ENCODE data around the gene SH2D3A. TPM values are rescaled to one million over a fixed set of nuclear protein-coding genes. Genes with fewer than 3 reads are reported as not detected.

SH2D3A gene
- total and polyA plus RNA-seq, 2 donors from 2014 or later = 12.5 to 35.4 TPM

DNA sequence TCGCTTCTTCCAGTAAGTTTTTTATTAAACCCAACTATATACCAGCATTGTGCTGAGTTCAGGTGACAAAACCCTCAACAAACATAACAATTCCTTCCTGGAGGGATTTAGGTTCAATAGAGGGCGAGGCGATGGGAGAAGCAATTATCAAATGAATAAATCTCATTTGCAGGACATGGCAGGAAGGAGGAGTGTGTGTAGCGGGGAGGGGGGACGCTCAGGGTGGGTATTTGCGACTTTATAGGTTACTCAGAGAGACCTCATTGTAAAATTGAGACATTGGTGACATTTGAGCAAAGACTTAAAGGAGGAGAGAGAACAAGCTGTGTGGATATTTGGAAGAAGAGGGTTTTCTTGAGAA is 50.6 kb downstream of the SH2D3A start:
- TF ChIP-seq, protein P1, sequence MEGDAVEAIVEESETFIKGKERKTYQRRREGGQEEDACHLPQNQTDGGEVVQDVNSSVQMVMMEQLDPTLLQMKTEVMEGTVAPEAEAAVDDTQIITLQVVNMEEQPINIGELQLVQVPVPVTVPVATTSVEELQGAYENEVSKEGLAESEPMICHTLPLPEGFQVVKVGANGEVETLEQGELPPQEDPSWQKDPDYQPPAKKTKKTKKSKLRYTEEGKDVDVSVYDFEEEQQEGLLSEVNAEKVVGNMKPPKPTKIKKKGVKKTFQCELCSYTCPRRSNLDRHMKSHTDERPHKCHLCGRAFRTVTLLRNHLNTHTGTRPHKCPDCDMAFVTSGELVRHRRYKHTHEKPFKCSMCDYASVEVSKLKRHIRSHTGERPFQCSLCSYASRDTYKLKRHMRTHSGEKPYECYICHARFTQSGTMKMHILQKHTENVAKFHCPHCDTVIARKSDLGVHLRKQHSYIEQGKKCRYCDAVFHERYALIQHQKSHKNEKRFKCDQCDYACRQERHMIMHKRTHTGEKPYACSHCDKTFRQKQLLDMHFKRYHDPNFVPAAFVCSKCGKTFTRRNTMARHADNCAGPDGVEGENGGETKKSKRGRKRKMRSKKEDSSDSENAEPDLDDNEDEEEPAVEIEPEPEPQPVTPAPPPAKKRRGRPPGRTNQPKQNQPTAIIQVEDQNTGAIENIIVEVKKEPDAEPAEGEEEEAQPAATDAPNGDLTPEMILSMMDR (IDR thresholded peaks at IDR 0.05; ENCODE audit: borderline replicate concordance, extremely low read depth, insufficient read depth) = no peak
- FAIRE-seq (no peak), DNase-seq (no peak)
- no peak overlapping the region for H3K4me3 ChIP-seq (ENCODE audit: low read length in 3 of 3)
- no peaks in the 10 kb centered on the region for H3K27me3 ChIP-seq (ENCODE audit: control insufficient read depth, insufficient read depth, low read length)
- H3K4me1 ChIP-seq (ENCODE audit: control insufficient read depth in 2 of 3, insufficient read depth in 2 of 3, low read depth in 1 of 3, low read length in 3 of 3) = no peaks in the 10 kb centered on the region
- no peaks in the 10 kb centered on the region for H3K36me3 ChIP-seq (ENCODE audit: control insufficient read depth in 2 of 3, insufficient read depth in 3 of 3, low read length in 3 of 3)
- H3K27ac ChIP-seq (ENCODE audit: low read depth in 2 of 2, low read length in 2 of 2) = no peak overlapping the region
- no peaks in the 10 kb centered on the region for H3K9me3 ChIP-seq (ENCODE audit: control insufficient read depth in 2 of 3, insufficient read depth in 1 of 3, low read length in 3 of 3)
- no peak overlapping the region for H3K9ac ChIP-seq (ENCODE audit: low read length in 3 of 3)
- intact Hi-C loops (cut with DNase I) = no loop called here

DNA sequence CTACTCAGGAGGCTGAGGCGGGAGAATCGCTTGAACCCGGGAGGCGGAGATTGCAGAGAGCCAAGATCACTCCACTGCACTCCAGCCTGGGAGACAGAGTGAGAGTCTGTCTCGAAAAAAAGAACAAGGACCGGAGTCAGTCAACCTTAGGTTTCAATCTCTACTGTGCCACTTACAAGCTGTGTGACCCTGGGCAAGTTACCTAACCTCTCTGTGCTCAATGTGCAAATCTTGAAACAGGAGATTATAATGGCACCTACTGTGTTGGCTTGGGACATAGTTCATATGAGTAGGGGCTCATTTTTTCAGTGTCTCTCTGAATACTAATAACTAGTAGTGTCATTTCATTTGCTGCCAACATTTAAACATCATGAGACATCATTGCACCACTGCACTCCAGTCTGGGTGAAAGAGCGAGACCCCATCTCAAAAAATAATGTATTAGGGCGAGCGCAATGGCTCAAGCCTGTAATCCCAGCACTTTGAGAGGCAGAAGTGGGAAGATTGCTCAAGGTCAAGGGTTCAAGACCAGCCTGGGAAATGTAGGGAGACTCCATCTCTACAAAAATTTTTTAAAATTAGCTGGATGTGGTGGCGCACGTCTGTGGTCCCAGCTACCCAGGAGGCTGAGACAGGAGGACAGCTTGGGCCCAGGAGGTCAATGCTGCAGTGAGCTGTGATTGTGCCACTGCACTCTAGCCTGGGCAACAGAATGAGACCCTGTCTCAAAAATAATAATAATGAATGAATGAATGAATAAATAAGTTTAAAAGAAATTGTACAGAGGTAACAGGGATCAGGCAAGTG is 52.3 kb downstream of the SH2D3A start:
- H3K4me1 ChIP-seq (ENCODE audit: control insufficient read depth in 2 of 3, insufficient read depth in 2 of 3, low read depth in 1 of 3, low read length in 3 of 3) = no peaks in the 10 kb centered on the region
- TF ChIP-seq, protein P1 (IDR thresholded peaks at IDR 0.05; ENCODE audit: borderline replicate concordance, extremely low read depth, insufficient read depth) = no peak
- H3K9me3 ChIP-seq (ENCODE audit: control insufficient read depth in 2 of 3, insufficient read depth in 1 of 3, low read length in 3 of 3) = no peaks in the 10 kb centered on the region
- intact Hi-C loops (cut with DNase I) = no loop called here
- H3K9ac ChIP-seq (ENCODE audit: low read length in 3 of 3) = no peak overlapping the region
- H3K36me3 ChIP-seq (ENCODE audit: control insufficient read depth in 2 of 3, insufficient read depth in 3 of 3, low read length in 3 of 3) = no peaks in the 10 kb centered on the region
- H3K4me3 ChIP-seq (ENCODE audit: low read length in 3 of 3) = no peak overlapping the region
- H3K27me3 ChIP-seq (ENCODE audit: control insufficient read depth, insufficient read depth, low read length) = peaks cover 8% of the 10 kb centered on the region
- FAIRE-seq (no peak), DNase-seq (peak in 1 of 5 donors; percentile 29)
- H3K27ac ChIP-seq (ENCODE audit: low read depth in 2 of 2, low read length in 2 of 2) = no peak overlapping the region

DNA sequence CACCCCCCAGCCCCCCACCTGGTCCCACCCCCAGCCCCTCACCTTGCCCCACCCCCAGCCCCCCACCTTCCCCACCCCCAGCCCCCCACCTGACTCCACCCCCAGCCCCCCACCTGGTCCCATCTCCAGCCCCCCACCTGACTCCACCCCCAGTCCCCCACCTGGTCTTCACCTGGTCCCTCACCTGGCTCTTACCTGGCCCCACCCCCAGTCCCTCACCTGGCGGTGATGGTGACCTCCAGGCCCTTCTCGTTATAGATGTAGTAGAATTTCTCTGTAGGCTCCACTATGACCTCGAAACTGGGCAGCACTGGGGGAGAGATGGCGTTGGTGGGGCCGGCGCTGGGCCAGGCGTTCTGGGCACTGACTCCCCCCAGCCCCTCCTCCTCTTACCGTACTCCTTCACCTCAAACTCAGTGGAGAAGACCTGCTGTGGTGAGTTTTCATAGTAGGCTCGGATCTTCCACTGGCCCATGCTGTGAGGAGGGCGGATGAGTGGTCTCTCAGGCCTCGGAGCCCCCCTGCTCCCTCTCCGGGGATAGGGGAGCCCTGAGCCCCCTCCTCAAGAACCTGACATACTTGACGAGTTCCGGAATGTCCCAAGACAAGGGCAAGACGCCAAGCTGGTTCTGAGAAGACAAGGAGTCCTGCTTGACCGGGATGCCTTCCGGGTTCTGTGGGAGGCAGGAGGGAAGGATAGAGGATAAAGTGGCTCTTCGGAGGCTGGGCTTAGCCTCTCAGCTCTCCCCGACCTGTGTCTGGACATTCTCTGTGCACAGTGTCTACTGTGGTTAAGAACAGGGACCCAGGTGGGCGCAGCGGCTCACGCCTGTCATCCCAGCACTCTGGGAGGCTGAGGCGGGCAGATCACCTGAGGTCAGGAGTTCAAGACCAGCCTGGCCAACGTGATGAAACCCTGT is 53.2 kb downstream of the SH2D3A start:
- Histone ChIP-seq H3K27ac (ENCODE audit: low read depth in 2 of 2, low read length in 2 of 2) (no peak overlapping the region), H3K9me3 (ENCODE audit: control insufficient read depth in 2 of 3, insufficient read depth in 1 of 3, low read length in 3 of 3) (no peaks in the 10 kb centered on the region), H3K9ac (ENCODE audit: low read length in 3 of 3) (no peak overlapping the region), H3K4me3 (ENCODE audit: low read length in 3 of 3) (no peak overlapping the region), H3K27me3 (ENCODE audit: control insufficient read depth, insufficient read depth, low read length) (peaks cover 9% of the 10 kb centered on the region), H3K4me1 (ENCODE audit: control insufficient read depth in 2 of 3, insufficient read depth in 2 of 3, low read depth in 1 of 3, low read length in 3 of 3) (no peaks in the 10 kb centered on the region), H3K36me3 (ENCODE audit: control insufficient read depth in 2 of 3, insufficient read depth in 3 of 3, low read length in 3 of 3) (no peaks in the 10 kb centered on the region)
- TF ChIP-seq, protein P1 (IDR thresholded peaks at IDR 0.05; ENCODE audit: borderline replicate concordance, extremely low read depth, insufficient read depth) = no peak
- FAIRE-seq = no peak
- intact Hi-C loops (cut with DNase I) = no loop called here
- peak in 1 of 5 donors; percentile 44 for DNase-seq
